ENCODE data around the gene APEH. TPM values are rescaled to one million over a fixed set of nuclear protein-coding genes. Genes with fewer than 3 reads are reported as not detected.

Gene APEH
- total and polyA plus RNA-seq, 9 of the 15 experiments (the other 6 are each of a cell fraction or from before 2014, with no cell fraction given) = 70.9 to 177 (median 117) TPM

DNA sequence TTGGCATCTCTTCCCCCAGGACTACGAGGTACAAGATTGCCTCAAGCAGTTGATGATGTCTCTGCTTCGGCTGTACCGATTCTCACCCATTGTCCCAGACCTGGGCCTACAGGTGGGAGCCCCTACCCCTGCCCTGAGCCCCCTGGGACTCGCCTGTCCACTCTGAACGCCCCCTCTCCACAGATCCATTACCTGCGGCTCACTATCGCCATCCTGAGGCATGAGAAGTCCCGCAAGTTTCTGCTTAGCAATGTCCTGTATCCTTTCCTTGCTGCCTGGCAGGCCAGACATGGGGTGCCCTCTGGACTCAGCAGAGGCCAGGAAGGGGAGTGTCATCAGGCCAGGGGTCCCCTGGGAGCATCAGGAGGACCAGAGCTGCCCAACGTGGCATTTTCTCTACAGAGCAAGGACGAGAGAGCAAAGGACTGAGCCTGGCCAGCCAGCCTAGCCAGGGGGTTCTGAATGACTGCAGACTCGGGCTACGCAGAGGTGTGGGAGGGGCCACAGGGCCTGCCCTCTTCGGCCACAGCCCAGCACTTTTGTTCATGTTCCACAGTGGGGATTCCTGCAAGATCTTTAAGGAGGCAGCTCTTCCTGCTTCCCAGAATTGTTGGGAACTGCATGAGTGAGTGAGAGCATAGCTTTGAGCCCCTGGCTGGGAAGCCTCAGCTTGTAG is 26.4 kb downstream of the APEH start:
- WGBS (ENCODE audit: insufficient coverage, low coverage, missing lambda C conversion rate) = 75% methylated on average over 11 of the region's 13 CpGs
- H2AFZ ChIP-seq (ENCODE audit: low read depth, low read length) = no peak overlapping the region
- no peak for DNase-seq (ENCODE audit: extremely low read depth in 1 of 4, low spot score in 3 of 4)
- H3K36me3 ChIP-seq (ENCODE audit: control insufficient read depth, insufficient read depth, low read length) = peaks cover 75% of the 10 kb centered on the region; the same call in 2 of the 3 replicates
- H3K9me1 ChIP-seq (ENCODE audit: control insufficient read depth, insufficient read depth, low read length) = peaks cover 3% of the 10 kb centered on the region
- FAIRE-seq = no peak
- TF ChIP-seq, protein P1, sequence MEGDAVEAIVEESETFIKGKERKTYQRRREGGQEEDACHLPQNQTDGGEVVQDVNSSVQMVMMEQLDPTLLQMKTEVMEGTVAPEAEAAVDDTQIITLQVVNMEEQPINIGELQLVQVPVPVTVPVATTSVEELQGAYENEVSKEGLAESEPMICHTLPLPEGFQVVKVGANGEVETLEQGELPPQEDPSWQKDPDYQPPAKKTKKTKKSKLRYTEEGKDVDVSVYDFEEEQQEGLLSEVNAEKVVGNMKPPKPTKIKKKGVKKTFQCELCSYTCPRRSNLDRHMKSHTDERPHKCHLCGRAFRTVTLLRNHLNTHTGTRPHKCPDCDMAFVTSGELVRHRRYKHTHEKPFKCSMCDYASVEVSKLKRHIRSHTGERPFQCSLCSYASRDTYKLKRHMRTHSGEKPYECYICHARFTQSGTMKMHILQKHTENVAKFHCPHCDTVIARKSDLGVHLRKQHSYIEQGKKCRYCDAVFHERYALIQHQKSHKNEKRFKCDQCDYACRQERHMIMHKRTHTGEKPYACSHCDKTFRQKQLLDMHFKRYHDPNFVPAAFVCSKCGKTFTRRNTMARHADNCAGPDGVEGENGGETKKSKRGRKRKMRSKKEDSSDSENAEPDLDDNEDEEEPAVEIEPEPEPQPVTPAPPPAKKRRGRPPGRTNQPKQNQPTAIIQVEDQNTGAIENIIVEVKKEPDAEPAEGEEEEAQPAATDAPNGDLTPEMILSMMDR (IDR thresholded peaks at IDR 0.05 in 2 of 3, conservative IDR thresholded peaks at IDR 0.05 in 1 of 3; ENCODE audit: insufficient read depth in 2 of 3, low read depth in 1 of 3, low read length in 3 of 3) = peak in 2 of 3 experiments; percentile 20 to 29; a peak in 2 of 6 replicates
- TF ChIP-seq RAD21 (CRISPR knock-in tag; conservative IDR thresholded peaks at IDR 0.05 in 1 of 2, IDR thresholded peaks at IDR 0.05 in 1 of 2) (peak in 1 of 2 experiments; percentile 14; a peak in 1 of 4 replicates), SETDB1 (IDR thresholded peaks at IDR 0.05; ENCODE audit: low read length) (no peak)
- H3K27ac ChIP-seq (ENCODE audit: extremely low read depth, low read depth, low read length) = no peak overlapping the region
- intact Hi-C loops (cut with micrococcal nuclease) (loop anchor here (1.0 to 5.0 kb wide), 2 partner anchors 161 to 207 kb away; no protein-coding TSS in a partner anchor), in situ Hi-C loops (cut with MboI) (loop anchor here (5.0 kb wide), 1 partner anchor 142 kb away; no protein-coding TSS in a partner anchor)
- no peak overlapping the region for H3K4me2 ChIP-seq (ENCODE audit: insufficient read depth, low read length)
- CTCF ChIA-PET (ENCODE audit: low intra/inter-chr PET ratio) = no interaction called here
- BruUV-seq (replicated peaks) = no TSS peak
- POLR2A ChIA-PET = interaction anchor here (0.6 to 0.7 kb wide), 2 partner anchors 92 to 199 kb away, joined by 4 read pairs; no protein-coding TSS in a partner anchor
- H3K27me3 ChIP-seq (ENCODE audit: control insufficient read depth in 2 of 2, insufficient read depth in 2 of 2, low read length in 2 of 2) = no peaks in the 10 kb centered on the region
- peaks cover 0 to 10% of the 10 kb centered on the region in 2 experiments; a peak in 2 of 5 replicates for H3K4me1 ChIP-seq (replicated peaks in 1 of 2; ENCODE audit: control insufficient read depth in 2 of 2, insufficient read depth in 2 of 2, low read length in 2 of 2)
- ATAC-seq = no peak
- H3K79me2 ChIP-seq (ENCODE audit: control insufficient read depth, insufficient read depth, low read length) = no peaks in the 10 kb centered on the region
- no peaks in the 10 kb centered on the region for H3K9me3 ChIP-seq (replicated peaks; ENCODE audit: control insufficient read depth, insufficient read depth, low read depth, low read length)
- H3K4me3 ChIP-seq = no peak overlapping the region
- no peaks in the 10 kb centered on the region for H4K20me1 ChIP-seq (replicated peaks; ENCODE audit: control insufficient read depth, insufficient read depth, low read length)
- no peak overlapping the region; a peak in 1 of 4 replicates for H3K9ac ChIP-seq (ENCODE audit: insufficient read depth in 1 of 2, low read depth in 2 of 2, low read length in 2 of 2)
